ENCODE data around the gene B3GNT2. TPM values are rescaled to one million over a fixed set of nuclear protein-coding genes. Genes with fewer than 3 reads are reported as not detected.

The B3GNT2 gene
- total and polyA plus RNA-seq, 9 of the 15 experiments (the other 6 are each of a cell fraction or from before 2014, with no cell fraction given), result 6.0 to 38.9 (median 25.0) TPM

DNA sequence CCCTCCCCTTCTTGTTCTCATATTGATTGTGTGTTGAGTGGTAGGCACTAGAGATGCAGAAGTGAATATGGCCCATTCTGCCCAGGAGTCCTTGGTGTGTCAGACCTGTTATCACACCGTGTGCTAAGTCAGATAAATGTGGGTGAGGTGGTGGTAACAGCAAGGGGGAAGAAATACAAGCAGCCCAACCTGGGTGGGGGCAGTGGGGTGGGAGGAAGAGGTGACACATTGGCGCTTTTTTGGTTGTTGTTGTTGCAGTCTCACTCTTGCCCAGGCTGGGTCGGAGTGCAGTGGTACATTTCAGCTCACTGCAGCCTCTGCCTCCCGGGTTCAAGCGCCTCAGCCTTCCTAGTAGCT lies 12.8 kb downstream of the B3GNT2 start (continued):
- TF ChIP-seq, protein P1, sequence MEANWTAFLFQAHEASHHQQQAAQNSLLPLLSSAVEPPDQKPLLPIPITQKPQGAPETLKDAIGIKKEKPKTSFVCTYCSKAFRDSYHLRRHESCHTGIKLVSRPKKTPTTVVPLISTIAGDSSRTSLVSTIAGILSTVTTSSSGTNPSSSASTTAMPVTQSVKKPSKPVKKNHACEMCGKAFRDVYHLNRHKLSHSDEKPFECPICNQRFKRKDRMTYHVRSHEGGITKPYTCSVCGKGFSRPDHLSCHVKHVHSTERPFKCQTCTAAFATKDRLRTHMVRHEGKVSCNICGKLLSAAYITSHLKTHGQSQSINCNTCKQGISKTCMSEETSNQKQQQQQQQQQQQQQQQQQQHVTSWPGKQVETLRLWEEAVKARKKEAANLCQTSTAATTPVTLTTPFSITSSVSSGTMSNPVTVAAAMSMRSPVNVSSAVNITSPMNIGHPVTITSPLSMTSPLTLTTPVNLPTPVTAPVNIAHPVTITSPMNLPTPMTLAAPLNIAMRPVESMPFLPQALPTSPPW (CRISPR knock-in tag; IDR thresholded peaks at IDR 0.05), result 0 out of 2 replicates have a peak, but pooled peaks have one; percentile 23
- TF ChIP-seq ZNF263 (CRISPR knock-in tag; IDR thresholded peaks at IDR 0.05; ENCODE audit: borderline replicate concordance), result no peak

DNA sequence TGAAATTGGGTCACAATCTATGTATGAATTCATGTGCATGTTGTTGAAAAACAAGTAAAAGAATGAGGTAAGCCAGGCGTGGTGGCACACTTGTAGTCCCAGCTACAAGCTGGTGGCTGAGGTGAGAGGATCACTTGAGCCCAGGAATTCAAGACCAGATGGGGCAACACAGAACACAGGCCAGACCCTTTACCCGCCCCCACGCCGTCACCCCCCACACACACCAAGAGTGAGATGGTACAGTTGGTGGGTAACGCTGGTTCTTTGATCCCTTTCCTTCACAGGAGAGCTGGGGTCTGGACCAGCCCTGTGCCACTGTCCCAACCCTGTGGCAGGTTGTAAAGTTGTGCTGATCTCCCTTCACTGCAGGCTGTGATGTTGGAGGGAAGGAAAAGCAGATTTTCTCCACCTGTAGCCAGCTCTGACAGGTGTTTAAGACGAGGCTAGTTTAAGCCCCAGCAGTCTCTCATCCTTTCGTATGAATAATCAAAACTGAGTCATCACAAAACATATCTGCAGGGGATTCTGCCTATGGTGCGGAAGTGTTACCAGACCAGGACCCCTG lies 13.6 kb downstream of the B3GNT2 start:
- Histone ChIP-seq H3K4me3 (no peak overlapping the region), H3K4me2 (ENCODE audit: insufficient read depth, low read length) (no peak overlapping the region), H2AFZ (ENCODE audit: low read depth, low read length) (no peak overlapping the region), H3K27ac (ENCODE audit: extremely low read depth, low read depth, low read length) (no peak overlapping the region), H3K9ac (ENCODE audit: insufficient read depth in 1 of 2, low read depth in 2 of 2, low read length in 2 of 2) (0 out of 4 replicates have a peak overlapping the region, but pooled peaks of 1 of the 2 experiments have one; percentile 73), H3K79me2 (ENCODE audit: control insufficient read depth, insufficient read depth, low read length) (peaks cover 100% of the 10 kb centered on the region), H4K20me1 (replicated peaks; ENCODE audit: control insufficient read depth, insufficient read depth, low read length) (peaks cover 41% of the 10 kb centered on the region), H3K36me3 (ENCODE audit: control insufficient read depth, insufficient read depth, low read length) (peaks cover 18% of the 10 kb centered on the region; the same call in 2 of the 3 replicates), H3K9me3 (replicated peaks; ENCODE audit: control insufficient read depth, insufficient read depth, low read depth, low read length) (no peaks in the 10 kb centered on the region), H3K4me1 (replicated peaks in 1 of 2; ENCODE audit: control insufficient read depth in 2 of 2, insufficient read depth in 2 of 2, low read length in 2 of 2) (peaks cover 8 to 28% of the 10 kb centered on the region in 2 experiments; a peak in 4 of 5 replicates), H3K27me3 (ENCODE audit: control insufficient read depth in 2 of 2, insufficient read depth in 2 of 2, low read length in 2 of 2) (no peaks in the 10 kb centered on the region), H3K9me1 (ENCODE audit: control insufficient read depth, insufficient read depth, low read length) (no peaks in the 10 kb centered on the region)
- in situ Hi-C loops (cut with MboI) (no loop called here), intact Hi-C loops (cut with micrococcal nuclease) (no loop called here)
- CTCF ChIA-PET (ENCODE audit: low intra/inter-chr PET ratio), result no interaction called here
- POLR2A ChIA-PET, result interaction anchor here (0.7 to 1.1 kb wide), 3 partner anchors 10 to 53 kb away, joined by 3 to 4 read pairs (median 3); no protein-coding TSS in a partner anchor
- WGBS (ENCODE audit: insufficient coverage, low coverage, missing lambda C conversion rate), result 69% methylated on average over 5 of the region's 8 CpGs
- no TSS peak for BruUV-seq (replicated peaks)
- ATAC-seq (no peak), DNase-seq (ENCODE audit: extremely low read depth in 1 of 4, low spot score in 3 of 4) (no peak), FAIRE-seq (no peak)
- TF ChIP-seq GTF2F1 (IDR thresholded peaks at IDR 0.05; ENCODE audit: low read depth, low read length) (no peak), KDM4B (IDR thresholded peaks at IDR 0.05; ENCODE audit: borderline replicate concordance in 2 of 2, low read depth in 1 of 2) (no peak), ATF1 (CRISPR knock-in tag; IDR thresholded peaks at IDR 0.05) (no peak), ATF1 (tag; IDR thresholded peaks at IDR 0.05) (no peak), ZNF253 (CRISPR knock-in tag; conservative IDR thresholded peaks at IDR 0.05) (no peak), SMARCC2 (IDR thresholded peaks at IDR 0.05; ENCODE audit: low read depth) (no peak), ZNF165 (CRISPR knock-in tag; IDR thresholded peaks at IDR 0.05; ENCODE audit: borderline replicate concordance) (no peak), ZNF197 (CRISPR knock-in tag; IDR thresholded peaks at IDR 0.05; ENCODE audit: low read depth) (no peak)
- TF ChIP-seq, protein P2, sequence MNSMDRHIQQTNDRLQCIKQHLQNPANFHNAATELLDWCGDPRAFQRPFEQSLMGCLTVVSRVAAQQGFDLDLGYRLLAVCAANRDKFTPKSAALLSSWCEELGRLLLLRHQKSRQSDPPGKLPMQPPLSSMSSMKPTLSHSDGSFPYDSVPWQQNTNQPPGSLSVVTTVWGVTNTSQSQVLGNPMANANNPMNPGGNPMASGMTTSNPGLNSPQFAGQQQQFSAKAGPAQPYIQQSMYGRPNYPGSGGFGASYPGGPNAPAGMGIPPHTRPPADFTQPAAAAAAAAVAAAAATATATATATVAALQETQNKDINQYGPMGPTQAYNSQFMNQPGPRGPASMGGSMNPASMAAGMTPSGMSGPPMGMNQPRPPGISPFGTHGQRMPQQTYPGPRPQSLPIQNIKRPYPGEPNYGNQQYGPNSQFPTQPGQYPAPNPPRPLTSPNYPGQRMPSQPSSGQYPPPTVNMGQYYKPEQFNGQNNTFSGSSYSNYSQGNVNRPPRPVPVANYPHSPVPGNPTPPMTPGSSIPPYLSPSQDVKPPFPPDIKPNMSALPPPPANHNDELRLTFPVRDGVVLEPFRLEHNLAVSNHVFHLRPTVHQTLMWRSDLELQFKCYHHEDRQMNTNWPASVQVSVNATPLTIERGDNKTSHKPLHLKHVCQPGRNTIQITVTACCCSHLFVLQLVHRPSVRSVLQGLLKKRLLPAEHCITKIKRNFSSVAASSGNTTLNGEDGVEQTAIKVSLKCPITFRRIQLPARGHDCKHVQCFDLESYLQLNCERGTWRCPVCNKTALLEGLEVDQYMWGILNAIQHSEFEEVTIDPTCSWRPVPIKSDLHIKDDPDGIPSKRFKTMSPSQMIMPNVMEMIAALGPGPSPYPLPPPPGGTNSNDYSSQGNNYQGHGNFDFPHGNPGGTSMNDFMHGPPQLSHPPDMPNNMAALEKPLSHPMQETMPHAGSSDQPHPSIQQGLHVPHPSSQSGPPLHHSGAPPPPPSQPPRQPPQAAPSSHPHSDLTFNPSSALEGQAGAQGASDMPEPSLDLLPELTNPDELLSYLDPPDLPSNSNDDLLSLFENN (IDR thresholded peaks at IDR 0.05; ENCODE audit: low read depth in 2 of 2, low read length in 2 of 2), result no peak
- TF ChIP-seq, protein P3, sequence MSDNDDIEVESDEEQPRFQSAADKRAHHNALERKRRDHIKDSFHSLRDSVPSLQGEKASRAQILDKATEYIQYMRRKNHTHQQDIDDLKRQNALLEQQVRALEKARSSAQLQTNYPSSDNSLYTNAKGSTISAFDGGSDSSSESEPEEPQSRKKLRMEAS (CRISPR knock-in tag; IDR thresholded peaks at IDR 0.05), result no peak
- TF ChIP-seq, protein P4, sequence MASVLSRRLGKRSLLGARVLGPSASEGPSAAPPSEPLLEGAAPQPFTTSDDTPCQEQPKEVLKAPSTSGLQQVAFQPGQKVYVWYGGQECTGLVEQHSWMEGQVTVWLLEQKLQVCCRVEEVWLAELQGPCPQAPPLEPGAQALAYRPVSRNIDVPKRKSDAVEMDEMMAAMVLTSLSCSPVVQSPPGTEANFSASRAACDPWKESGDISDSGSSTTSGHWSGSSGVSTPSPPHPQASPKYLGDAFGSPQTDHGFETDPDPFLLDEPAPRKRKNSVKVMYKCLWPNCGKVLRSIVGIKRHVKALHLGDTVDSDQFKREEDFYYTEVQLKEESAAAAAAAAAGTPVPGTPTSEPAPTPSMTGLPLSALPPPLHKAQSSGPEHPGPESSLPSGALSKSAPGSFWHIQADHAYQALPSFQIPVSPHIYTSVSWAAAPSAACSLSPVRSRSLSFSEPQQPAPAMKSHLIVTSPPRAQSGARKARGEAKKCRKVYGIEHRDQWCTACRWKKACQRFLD (CRISPR knock-in tag; IDR thresholded peaks at IDR 0.05), result no peak

All from K562 (cell line).